ENCODE data around the gene IRF2BP2.

The IRF2BP2 gene

GRCh38 chr1:234585330-234586055 lies 24.5 kb downstream of the IRF2BP2 start:
- no peak for DNase-seq (ENCODE audit: low read depth in 1 of 2, low spot score in 1 of 2)

- no peak for DNase-seq (ENCODE audit: low read depth in 1 of 2, low spot score in 1 of 2)
Observed at GRCh38 chr1:234584926-234585325, 25.1 kb downstream of the IRF2BP2 start.

- DNase-seq (ENCODE audit: low read depth in 1 of 2, low spot score in 1 of 2): no peak
Observed at GRCh38 chr1:234584420-234584805, 25.6 kb downstream of the IRF2BP2 start.

- DNase-seq (ENCODE audit: low read depth in 1 of 2, low spot score in 1 of 2): no peak
Observed at GRCh38 chr1:234583755-234584419, 26.1 kb downstream of the IRF2BP2 start.

- no peak for DNase-seq (ENCODE audit: low read depth in 1 of 2, low spot score in 1 of 2)
Observed at GRCh38 chr1:234582681-234583301, 27.2 kb downstream of the IRF2BP2 start.

GRCh38 chr1:234582186-234582585 lies 27.8 kb downstream of the IRF2BP2 start:
- no peak for DNase-seq (ENCODE audit: low read depth in 1 of 2, low spot score in 1 of 2)

- DNase-seq (ENCODE audit: low read depth in 1 of 2, low spot score in 1 of 2): no peak
Observed at GRCh38 chr1:234581063-234581714, 28.8 kb downstream of the IRF2BP2 start.

- DNase-seq (ENCODE audit: low read depth in 1 of 2, low spot score in 1 of 2): no peak
Observed at GRCh38 chr1:234579967-234580366, 30.0 kb downstream of the IRF2BP2 start.

GRCh38 chr1:234578735-234579134 lies 31.2 kb downstream of the IRF2BP2 start:
- DNase-seq (ENCODE audit: low read depth in 1 of 2, low spot score in 1 of 2): no peak

GRCh38 chr1:234578087-234578486 lies 31.9 kb downstream of the IRF2BP2 start:
- no peak for DNase-seq (ENCODE audit: low read depth in 1 of 2, low spot score in 1 of 2)

- DNase-seq (ENCODE audit: low read depth in 1 of 2, low spot score in 1 of 2): no peak
Observed at GRCh38 chr1:234573711-234574299, 36.2 kb downstream of the IRF2BP2 start.

- no peak for DNase-seq (ENCODE audit: low read depth in 1 of 2, low spot score in 1 of 2)
Observed at GRCh38 chr1:234572966-234573365, 37.0 kb downstream of the IRF2BP2 start.

GRCh38 chr1:234571702-234572101 lies 38.3 kb downstream of the IRF2BP2 start:
- no peak for DNase-seq (ENCODE audit: low read depth in 1 of 2, low spot score in 1 of 2)

- no peak for DNase-seq (ENCODE audit: low read depth in 1 of 2, low spot score in 1 of 2)
Observed at GRCh38 chr1:234570329-234571120, 39.5 kb downstream of the IRF2BP2 start.

- no peak for DNase-seq (ENCODE audit: low read depth in 1 of 2, low spot score in 1 of 2)
Observed at GRCh38 chr1:234568345-234568744, 41.6 kb downstream of the IRF2BP2 start.

- no peak for DNase-seq (ENCODE audit: low read depth in 1 of 2, low spot score in 1 of 2)
Observed at GRCh38 chr1:234565132-234565531, 44.8 kb downstream of the IRF2BP2 start.

- DNase-seq (ENCODE audit: low read depth in 1 of 2, low spot score in 1 of 2): no peak
Observed at GRCh38 chr1:234564035-234565029, 45.6 kb downstream of the IRF2BP2 start.

GRCh38 chr1:234562334-234562733 lies 47.6 kb downstream of the IRF2BP2 start:
- no peak for DNase-seq (ENCODE audit: low read depth in 1 of 2, low spot score in 1 of 2)

- DNase-seq (ENCODE audit: low read depth in 1 of 2, low spot score in 1 of 2): no peak
Observed at GRCh38 chr1:234561319-234561718, 48.7 kb downstream of the IRF2BP2 start.
